HL-60/S4 treated with phorbol 12-myristate 13-acetate at 8.2 ng/mL for 4 days and 3 days (cell line): ENCODE data around the gene ME3.
"Not testable (repeated sequence)": the region's sequence is repeated elsewhere in the genome, so short reads cannot be mapped to it uniquely, and the experiment has no call there.

Experiments used
- in situ Hi-C: fragments of 300-500 bp; cut with MboI; formaldehyde crosslinking; loops from 2 replicates; pipeline ENCODE4 v1.15.0; 2022; ENCODE audit warnings: low sequenced_read_pairs

The ME3 gene

DNA sequence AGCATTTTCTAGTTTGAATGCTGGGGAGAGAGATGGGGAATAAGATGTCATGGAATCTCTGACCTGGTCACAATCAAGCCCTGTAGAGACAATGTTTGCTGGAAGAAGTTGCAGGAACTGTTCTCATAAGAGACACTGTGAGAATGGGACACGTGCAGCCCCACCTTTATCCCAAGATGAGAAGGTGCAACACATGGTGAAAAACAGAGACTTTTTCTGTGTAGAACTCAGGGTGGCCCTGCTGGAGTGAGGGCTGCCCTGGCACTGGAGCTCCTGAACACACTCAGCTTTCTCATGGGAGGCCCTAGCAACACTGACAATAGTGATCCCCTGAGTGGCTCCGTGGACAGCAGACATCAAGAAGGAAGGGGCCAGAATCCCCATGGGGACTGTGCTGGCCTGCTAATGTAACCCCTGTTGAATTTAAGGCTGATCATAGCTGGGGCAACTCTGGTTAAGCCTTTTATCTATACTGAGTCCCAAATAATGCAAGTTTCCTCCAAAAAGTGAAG, 106.6 kb downstream of the ME3 start:
- in situ Hi-C loops, result no loop called here

DNA sequence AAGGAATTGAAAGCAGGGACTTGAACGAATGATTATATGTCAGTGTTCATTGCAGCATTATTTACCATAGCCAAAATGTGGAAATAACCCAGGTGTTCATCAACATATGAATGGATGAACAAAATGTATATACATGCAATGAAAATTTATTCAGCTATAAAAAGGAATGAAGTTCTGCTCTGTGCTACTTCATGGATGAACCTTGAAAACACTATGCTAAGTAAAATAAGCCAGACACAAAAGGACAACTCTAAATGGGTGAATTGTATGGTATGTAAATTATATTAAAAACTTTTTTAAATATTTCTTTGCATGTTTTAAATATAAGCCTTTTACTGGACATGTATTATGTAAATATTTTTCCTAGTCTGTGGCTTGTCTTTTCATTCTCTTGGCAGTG, 107.0 kb downstream of the ME3 start:
- in situ Hi-C loops, result no loop called here

DNA sequence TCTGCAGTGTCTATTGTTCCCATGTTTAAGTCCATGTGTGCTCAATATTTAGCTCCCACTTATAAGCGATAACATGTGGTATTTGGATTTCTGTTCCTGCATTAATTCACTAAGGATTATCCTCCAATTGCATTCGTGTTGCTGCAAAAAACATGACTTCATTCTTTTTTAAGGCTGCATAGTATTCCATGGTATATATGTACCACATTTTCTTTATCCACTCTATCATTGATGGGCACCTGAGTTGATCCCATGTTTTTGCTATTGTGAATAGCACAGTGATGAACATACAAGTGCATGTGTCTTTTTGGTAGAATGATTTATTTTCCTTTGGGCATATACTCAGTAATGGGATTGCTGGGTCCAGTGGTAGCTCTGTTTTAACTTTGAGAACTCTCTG, 109.6 kb downstream of the ME3 start:
- in situ Hi-C loops, result not testable (repeated sequence)

DNA sequence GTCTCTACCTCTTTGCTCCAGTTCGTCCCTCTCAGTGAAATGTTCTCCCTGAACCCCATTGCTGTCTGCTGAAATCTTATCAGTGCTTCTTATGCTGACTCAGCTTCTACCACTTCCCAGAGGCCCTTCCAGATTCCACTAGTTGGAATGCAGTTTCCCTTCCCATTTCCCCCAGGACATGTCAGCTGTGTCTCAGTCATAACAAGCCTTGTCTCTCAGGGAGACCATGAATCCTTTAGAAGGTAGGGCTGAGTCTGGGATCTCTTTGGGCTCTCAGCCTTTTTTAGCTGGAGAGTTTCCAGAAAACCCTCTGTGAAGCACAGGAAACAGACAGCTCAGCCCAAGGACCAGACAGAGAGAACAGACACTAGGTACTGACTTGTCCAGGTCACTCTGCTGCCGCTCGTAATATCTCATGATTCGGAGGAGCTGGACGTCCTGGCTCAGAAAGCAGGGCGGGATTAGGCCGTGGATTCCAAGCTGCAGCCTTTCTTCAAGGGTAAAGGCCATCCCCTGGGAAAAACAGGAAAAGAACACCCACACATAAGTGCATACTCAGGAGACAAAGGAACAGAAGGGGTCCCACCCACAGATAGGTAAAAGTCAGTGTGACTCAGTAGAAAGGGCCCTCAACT, 113.0 kb downstream of the ME3 start:
- in situ Hi-C loops, result no loop called here

DNA sequence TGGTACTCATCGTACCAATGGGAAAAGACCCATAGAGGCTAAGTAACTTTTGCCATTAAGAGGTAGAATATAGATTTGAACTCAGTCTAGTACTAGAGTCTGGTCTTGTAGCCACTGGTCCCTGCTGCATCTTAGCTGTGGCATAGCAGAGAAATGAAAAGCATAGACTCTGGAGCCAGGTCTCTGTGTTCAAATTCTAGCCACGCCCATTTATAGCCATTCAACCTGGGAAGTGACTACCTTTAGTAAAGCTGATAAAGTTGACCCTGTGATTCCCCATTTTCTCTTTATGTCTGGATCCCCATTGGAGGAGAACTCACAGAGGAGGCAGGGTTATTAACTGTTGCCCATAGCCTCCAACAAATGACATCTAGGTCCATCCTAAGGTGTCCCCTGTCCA, 113.6 kb downstream of the ME3 start:
- in situ Hi-C loops, result no loop called here

DNA sequence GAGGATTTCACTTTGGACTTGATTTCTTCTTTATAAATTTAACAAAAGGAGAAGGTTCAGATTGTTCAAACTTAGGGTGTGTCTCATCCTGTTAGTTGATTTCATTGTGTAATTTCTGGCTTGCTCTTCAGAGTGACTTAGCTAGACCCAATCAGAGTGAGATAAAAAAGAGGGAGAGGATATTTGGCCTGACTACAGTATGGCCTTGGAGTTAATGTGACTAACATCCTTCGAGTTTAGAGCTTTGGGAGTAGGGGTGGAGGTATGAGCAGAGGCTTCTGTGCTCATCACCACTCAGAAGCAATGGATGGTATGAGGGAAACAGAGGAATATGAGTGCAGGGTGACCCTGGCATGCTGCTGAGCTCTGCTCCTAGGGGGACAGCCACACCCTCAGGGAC, 114.2 kb downstream of the ME3 start:
- in situ Hi-C loops, result no loop called here

DNA sequence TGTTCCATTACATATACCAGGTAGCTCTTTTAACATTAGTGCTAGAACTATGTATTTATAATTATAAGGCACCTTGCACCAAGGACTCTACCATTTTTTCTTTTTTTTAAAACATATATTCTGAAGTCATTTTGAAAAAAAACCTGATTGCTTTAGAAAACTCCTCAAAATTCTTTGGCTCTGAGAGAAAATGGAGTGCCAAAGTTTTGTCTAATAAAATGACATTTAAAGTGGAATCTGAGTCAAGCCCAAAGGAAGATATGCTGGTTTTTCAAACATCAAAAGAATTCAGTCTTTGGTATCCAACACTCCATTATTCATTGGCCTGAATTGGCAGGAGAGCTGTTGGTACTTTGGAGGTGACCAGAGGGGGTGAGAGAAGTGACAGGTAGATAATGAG, 116.5 kb downstream of the ME3 start:
- in situ Hi-C loops, result no loop called here

DNA sequence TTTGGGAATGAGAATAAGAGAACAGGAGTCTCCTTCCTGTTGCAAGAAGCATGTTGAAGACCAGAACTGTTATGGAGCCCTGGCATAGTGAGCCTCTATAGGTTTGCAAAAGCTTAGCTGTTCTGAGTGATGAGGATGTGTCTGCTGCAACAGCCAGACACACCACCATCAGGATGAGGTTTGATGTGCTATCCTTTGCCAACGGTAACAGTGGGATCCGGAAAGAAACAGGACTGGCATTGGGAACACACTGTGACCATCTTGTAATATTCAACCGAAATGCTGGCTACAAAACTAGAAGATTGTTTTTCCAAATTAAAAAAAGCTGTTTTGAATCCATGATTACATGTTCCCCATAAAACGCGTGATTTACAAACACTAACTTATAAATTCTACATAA, 117.0 kb downstream of the ME3 start:
- in situ Hi-C loops, result no loop called here

DNA sequence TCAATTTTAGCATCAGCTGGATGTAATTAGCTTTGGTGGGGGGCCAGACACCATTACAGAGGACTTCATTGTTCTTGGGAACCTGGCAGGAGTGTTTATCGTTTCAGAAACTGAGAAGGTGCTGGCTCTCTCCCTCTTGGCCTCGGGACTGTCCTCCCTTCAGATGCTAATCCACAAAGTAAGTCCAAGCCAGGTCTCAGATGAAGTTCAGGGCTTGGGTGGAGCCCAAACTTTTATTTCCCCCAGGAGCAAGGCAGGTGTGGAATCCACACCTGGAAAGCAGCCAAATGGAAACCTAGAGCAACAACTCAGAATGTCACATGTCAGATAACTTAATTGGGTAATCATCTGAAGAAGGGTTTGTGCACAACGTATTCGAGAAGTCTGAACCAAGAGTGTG, 119.2 kb downstream of the ME3 start:
- in situ Hi-C loops, result no loop called here

DNA sequence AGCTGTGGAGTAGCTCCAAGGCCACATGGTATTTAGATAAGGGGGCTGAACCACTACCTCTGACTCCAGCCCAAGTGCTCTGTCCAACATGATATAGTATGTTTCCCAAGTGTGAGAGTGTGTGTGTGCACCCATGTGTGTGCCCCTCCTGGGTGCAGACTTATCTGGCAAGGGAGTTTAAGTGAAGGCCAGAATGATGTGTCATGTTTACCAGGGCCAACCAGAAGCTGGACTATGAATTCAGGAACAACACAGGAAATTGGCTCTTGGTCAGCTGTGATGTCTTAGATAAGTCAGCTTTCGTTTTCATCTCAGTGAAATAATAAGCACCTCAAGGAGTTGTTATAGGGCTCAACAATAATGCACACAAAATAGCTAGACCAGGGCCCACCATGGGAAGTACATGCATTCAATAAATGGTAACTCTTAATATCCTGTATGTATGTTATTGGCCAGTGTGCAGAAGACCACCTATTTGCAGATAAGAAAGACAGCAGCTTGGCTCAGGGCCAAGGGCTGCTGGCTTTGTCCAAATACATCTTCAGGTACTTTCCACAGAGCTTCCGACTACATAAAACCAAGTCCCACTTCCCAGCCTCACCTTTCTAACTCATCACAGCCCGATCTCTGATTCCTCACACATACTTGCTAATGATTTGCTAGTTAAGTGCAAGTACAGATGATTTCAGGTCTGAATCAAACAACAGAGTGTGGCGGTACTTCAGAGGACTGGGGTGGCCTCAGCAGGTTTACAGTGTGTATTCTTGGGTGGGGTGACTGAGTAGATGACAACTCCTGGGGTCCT, 120.9 kb downstream of the ME3 start:
- in situ Hi-C loops, result no loop called here

DNA sequence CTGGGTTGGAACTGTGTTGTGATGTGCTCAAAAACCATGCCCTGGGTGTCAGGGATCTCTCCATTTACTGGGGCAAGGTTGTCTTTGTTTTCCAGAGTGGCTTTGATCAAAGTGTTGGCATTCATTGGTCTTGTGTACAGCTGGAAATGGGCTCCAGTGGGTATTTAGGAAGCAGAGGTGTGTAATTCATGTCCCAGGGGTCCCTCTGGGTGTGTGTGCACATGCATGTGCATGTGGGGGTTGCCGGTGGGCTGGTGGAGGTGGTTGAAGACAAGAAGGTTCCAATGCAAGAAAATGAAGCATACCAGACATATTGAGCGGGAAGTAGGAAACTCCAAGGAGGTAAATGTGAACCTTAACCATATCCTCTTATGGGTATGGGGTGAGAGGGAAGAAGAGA, 121.7 kb downstream of the ME3 start:
- in situ Hi-C loops, result no loop called here

DNA sequence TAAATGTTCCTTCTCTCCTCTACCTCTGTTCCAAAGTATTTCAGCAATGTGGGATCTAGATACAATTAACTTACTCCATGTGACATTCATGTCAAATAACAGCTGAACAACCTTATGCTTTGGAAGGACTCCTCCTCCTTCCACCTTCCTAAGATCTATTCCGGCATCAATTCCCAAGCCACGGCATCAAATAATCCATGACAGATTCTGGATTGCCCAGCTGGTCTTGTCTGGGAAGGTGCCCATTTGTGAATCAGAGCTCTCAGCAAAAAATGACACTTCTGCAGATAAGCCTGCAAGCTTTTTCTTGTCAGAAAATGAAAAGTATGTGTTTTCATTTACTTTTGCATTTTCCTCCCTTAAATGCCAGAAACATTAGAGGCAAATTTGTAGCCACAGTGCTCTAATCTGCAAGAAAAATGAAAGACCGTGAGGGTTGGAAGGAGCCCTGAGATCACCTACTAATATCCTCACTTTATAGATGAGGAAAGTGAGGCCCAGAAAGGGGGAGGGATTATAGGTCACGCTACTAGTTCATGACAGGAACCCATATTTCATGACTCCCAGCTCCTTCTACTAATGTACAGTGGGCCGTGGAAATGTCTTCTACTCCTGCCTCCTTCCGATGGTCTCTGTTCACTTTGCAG, 124.0 kb downstream of the ME3 start:
- in situ Hi-C loops, result no loop called here

DNA sequence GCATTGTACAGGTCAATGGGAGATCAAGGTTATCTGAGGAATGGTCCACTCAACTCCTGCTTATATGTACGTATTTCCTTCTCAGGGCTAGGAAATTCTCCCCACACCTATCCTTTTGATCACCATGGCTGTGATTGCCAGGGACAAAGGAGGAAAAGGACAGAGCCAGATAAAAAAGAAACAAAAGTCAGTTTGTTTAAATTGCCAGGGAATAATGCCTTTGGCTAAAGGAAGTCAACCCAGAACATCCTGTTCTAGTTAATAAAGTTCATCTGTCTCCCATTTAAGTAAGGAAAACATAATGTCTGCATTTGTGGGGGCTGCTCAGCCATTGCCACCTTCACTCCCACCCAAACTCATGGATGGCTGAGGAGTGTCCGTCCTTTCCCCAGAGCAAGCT, 124.7 kb downstream of the ME3 start:
- in situ Hi-C loops, result no loop called here

DNA sequence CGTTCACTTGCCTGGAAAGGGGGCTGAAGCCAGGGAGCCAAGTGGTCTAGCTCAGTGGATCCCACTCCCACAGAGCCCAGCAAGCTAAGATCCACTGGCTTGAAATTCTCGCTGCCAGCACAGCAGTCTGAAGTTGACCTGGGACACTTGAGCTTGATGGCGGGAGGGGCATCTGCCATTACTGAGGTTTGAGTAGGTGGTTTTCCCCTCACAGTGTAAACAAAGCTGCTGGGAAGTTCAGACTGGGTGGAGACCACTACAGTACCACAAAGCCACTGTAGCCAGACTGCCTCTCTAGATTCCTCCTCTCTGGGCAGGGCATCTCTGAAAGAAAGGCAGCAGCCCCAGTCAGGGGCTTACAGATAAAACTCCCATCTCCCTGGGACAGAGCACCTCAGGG, 131.1 kb downstream of the ME3 start:
- in situ Hi-C loops, result not testable (repeated sequence)

DNA sequence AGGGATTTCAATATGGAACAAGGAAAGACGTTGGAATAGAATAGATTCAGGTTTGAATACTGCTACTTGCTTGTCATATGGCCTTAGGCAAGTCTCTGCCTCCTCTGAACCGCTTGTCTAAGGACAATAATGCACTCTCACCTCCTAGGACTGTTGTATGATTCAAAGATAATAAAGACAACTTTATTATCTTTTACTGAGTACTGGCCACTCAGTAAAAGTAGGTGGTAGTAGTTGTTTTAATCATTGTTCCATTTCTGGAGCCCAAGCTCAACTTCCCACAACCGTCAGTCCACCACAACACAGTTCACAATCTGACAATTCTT, 134.2 kb downstream of the ME3 start:
- in situ Hi-C loops, result no loop called here

DNA sequence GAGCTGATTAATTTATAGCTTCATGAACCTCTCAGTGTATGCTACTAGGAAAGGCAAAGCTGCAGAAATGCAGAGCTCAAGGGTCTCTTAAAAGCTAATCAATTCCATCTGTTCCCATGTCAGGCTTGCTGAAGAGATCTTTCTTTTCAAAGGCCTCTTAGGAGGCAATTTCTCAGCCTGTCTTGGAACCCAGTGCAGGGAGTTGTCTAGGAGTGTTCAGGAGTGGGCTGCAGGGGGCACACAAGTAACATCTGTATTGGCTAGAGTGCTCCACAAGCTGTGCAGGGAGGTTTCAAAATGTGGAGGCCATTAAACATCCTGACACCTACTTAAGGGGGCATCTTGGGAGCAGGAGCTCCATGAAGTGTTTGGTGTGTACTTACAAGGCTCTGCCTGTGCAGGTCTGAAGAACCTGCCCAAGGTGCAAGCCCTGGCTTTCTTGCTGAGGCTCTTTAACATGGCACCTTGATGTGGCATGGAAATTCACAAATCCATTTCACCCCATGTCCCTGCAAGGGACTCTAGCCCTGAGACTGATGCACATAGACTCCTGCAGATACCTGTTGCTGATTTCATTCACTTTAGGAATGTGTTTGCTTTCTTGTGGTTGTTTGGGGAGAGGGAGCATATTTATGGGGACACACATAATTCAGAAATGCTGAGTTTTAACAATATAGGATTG, 134.7 kb downstream of the ME3 start:
- in situ Hi-C loops, result no loop called here

DNA sequence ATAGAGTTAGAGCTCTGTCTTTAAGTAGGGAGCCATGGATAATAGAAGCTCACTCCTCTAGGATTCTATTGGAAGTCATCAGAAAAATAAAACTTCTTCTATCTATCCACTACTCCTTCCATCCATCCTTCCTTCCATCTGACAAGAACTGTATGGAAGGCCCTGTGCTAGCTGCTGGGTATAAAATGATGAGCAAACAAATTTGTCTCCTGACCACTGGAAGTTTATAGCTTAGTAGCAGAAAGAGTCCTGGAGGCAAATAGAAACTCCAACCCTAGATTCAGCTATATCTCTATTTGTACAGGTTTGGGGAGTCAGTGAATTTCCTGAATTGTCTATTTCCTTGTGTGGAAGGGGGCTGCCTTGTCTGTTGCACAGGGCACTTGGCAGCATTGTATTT, 136.6 kb downstream of the ME3 start:
- in situ Hi-C loops, result no loop called here

DNA sequence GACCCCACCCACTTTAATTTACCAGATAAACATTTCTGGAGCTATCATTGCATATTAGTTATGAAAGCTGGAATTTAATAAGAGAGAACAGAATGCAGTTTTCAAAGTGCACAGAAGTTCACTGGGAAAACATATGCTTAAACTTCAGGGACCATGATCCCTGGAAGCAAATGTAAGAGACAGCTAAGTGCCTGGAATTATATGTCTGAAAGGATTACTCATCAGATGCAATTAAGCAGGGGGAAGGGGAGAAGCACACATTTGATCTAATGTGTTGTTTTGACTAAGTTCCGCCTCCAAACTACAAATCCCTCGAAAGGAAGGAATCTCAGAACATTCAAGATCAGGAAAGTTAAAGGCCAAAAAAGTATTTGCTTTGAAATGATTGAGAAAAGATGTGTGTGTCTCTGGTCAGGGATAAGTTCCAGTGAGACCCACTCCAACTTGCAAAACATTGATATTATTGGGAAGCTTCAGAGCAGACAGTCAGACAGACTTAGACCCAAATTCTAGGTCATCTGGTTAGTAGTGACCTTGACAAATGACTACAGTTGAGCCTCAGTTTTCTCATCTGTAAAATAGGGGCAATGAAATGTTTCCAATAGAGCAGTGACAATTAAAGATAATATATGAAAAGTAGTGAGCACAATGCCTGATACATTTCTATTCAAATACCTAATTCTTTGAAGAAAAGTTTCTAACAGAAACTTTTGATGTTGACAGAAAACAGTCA, 147.6 kb downstream of the ME3 start:
- in situ Hi-C loops, result no loop called here

DNA sequence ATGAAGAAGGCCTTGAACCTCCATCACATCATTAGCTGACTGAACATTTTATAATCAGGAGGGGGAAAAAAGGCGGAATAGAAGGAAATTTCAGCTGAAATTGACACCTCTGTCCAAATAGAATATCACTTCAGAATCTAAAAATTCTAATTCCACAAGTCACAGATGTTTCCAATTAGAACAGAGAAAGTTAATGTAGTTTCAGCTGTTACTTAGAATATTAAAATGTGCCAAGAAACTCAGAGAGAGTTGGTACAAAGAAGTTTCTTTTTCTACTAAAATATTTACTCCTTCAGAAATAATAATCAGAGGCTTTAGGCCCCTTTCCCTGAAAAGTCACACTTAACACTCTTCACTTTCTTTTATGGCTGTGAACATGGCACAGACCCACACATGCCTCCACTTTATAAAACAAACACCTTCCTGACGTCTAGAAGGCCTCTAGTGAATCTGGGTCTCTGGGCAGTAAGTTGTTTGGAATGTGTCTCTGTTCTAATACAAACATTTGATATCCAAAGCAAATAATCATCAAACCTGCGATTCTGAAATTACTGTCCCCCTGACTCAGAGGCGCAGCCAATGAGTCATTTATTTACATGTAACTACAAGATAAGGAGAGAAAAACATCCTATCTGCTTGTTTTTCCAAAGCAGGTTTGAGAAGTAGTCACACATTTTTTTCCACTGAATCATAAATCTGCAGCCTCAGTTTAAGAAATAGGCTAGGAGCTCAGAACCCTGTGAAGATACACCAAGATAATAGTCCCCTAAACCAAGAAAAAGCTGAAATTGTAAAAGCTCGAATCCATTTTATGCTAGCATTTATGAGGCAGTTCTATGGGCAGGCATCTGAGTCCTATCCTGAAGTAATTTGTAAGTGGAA, 148.4 kb downstream of the ME3 start:
- in situ Hi-C loops, result no loop called here

DNA sequence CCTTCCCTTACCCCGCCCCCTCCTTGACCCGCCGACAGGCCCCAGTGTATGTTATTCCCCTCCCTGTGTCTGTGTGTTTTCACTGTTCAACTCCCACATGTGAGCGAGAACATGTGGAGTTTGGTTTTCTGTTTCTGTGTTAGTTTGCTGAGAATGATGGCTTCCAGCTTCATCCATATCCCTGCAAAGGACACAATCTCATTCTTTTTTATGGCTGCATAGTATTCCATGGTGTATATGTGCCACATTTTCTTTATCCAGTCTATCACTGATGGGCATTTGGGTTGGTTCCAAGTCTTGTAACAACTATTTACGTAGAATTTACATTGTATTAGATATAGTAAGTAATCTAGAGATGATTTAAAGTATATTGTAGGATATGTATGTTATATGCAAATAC, 149.9 kb downstream of the ME3 start:
- in situ Hi-C loops, result not testable (repeated sequence)
